Measurements from ENCODE around the gene LRP1.
A peak's percentile ranks its signal among the peaks of the same experiment; 100 is the strongest.

LRP1 gene

DNA sequence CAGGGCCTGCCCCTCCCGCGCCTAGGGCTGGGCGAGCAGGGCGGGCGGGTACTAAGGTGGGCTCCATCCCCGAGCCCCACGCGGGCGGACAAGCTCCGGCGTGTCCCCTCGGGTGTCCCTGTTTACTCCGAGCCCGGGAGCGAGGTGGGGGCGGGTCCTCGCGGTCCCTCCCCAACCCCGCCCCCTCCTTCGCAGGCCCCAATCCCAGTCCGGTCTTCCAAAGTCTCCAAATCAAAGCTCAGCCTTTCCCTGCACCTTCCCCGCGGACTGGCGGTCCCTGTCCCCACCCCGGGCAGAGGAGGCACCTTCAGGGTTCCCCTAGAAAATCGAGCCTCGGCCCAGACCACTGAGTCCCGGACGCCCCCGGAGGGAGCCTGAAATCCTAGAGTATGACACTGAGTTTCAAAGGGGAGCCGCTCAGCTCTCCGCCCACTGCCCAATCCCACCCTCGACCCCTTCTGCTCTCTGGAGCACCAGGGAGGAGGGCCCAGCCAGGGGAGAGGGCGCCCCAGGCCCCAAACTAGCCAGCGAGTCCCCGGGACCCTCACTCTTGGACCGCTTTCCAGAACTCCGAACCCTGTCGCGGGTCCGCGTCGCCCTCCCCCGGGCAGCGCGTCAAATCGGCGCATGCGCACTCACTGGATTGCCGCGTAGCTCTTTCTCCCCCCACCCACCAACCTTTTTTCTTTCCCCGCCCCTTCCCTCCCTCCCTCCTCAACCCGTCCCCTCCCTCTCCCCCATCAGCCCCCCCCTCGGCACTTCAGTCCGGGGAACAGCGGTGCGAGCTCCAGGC lies at the start of gene LRP1:
TSS of gene LRP1 (plus strand) at position 758 of the 793 bp plus-strand sequence. CDS start 482 bp downstream, outside the sequence.
- peak; percentile 83 for DNase-seq (ENCODE audit: low spot score)

DNA sequence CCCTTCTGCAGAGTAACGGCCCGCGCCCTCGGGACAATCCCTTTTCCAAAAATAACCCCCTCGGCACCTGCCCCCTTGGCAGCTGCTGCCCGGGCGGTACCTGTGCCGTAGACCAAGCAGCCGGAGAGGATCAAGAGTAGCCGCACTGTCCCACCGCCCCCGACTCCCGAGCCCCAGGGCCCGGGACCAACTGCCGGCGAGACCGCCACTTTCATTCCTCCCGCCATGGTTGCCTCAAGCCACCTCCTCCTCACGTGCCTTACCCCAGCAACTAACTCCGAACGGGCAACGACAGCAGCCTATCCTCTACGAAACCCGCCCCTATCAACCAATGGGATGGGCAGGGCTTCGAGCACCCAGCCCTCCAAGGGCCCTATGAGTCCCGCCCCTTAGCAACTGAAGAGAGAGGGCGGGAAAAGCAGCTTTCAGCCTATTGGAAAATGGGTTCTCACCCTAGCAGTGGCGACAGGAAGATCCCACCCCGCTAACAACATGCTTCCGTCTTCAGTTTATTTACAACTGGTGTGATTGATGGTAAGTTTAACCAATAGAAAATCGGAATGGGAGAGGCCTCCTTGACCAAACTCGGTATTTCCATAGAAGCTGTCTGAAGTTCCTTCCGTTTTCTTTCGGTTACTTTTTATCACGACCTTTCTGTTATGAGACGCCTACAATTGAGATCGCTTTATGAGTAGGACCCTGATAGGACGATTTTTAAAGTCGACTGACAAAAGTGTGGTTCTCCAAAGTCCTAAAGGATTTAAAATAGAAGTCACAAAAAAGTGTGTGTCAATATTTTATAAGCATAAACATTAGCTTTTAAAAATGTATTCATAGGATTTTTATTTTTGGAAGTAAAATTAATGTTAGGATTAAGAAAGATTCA lies 49.5 kb upstream of the LRP1 start, which contains the start of gene NEMP1:
TSS of gene NEMP1 (minus strand) at position 273 of the 886 bp plus-strand sequence. CDS start at position 227, 46 bp downstream.
- peak; percentile 100 for DNase-seq (ENCODE audit: low spot score)

DNA sequence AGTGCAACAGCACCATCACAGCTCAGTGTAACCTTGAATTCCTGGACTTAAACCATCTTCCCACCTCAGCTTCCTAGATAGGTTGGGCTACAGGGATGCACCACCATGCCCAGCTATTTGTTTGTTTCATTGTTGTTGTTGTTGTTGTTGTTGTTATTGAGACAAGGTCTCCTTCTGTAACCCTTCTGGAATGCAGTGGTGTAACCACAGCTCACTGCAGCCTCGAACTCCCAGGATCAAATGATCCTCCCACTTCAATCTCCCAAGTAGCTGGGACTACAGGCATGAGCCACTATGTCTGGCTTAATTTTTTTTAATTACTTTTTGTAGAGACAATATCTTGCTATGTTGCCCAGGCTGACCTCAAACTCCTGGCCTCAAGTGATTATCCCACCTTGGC lies 48.5 kb upstream of the LRP1 start:
- DNase-seq (ENCODE audit: low spot score), result no peak

DNA sequence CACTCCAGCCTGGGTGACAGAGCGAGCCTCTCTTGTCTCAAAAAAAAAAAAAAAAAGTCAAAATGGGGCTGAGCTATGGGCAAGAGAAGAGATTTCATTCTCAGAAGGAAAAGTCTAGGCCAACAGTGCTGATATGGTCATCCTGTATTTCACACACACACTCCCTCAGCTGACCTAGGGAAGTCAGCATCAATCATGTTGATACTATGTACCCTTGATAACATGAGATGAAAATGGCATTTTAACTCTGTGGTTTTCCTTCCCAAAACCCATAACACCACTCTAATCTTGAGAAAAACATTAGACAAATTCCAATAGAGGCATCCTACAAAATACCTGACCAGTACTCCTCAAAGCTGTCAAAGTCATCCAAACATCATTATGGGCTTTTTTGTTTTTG lies 47.4 kb upstream of the LRP1 start:
- no peak for DNase-seq (ENCODE audit: low spot score)

DNA sequence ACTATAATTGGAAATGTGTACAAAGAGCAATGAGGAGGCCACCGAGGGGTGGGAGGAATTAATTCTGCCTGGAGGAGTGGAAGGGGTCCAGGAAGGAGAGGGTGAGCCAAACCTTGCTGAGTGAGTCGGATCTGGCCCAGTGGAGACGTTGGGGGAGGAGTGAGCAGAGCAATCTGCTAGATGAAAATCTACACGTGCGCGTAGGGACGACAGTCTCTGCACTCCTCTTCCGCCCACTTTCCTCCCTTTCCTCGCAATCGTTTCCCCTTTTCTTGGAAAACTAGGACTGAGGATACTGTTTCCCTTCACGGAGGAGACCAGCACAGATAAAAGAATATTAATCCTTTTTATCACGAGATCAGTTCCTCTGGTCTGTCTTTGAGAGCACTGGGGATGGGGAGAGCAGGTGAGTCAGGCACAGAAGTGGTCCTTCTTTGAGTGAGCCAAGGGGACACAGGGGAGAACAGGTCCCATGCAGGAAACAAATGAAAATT lies 42.2 kb upstream of the LRP1 start:
- DNase-seq (ENCODE audit: low spot score), result no peak

DNA sequence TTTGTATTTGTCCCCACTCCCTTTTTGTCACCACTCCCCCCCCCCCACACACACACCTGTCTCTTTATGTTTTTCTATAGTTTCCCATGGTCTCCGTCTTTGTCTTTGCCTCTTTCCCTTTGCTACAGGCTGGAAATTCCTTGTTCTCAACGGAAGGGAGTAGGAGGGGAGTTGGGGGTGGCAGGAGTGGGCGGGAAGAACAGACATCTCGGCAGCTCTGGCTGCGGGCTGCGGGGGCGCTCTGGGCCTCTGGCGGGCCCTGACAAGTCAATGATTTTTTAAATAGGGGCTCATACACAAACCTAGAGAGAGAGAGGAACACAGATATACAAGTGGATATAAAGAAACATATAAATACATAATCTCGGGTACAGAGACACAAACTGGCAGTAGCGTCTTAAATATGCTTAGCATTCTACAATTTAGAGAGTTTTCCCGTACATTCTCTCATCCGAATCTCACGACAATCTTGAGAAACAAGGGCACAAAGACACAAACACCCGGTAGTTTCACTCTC lies 41.7 kb upstream of the LRP1 start:
- peak; percentile 58 for DNase-seq (ENCODE audit: low spot score)

DNA sequence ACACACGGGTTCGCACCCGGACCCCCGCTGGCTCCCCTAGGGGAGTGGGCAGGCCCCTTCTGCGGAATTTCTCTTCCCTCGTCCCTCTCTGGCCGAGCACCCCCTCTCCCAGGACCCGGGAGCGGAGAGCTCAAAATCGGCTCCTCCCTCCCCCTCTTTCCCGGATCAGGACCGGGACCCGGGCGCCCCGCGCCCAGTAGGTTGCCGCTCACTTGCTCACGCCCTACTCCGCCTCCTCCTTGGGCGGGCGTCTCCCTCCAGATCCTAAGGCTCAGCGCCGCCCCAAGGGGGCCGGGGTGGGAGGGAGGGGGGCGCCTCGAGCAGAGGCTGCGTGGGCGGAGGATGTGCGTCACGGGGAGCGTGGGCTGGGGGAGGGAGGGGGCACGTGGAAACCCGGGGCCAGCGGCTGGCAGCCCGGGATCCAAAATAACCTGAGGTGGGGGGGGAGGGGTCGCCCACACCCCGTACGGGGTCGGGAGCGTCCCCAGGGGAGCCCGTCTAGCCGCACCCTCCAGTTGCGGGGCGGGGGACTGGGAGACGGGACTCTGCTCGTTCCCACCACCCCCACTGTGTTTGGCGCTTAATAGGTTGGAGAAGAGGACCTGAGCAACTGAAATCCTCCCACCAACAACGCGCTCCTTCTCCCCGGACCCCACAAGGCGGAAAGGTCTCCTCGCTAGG lies 41.1 kb upstream of the LRP1 start:
- DNase-seq (ENCODE audit: low spot score), result peak; percentile 63

DNA sequence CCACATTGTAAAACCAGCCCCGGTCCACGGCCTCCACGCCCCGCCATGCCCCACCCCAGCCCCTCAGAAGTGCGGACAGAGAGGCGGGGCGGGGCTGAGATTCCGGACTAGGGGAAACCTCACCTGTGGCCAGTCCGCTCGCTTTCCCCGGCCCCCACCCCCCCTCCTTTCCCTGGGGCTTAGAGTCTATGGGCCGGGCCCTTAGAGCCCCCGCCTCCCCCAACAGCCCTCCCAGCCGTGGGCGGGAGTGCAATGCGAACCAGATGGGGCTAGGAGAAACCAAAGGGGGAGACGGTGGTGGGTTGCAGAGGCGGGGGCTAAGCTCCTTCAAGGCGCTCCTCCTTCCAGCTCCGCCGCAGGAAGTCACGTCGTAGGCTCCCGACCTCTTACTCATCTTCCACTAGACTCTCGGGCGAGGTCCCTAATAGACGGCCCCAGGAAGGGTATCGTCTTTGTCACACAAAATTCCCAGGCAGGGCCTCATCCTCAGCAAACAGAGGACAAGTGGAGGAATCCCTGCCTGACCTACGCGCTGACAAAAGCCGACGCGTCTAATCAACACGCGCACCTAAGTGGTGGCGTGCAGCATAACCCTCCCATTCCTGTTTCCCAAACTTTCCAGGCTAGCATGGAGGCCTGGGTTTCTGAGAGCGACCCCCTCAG lies 40.5 kb upstream of the LRP1 start:
- peak; percentile 54 for DNase-seq (ENCODE audit: low spot score)

DNA sequence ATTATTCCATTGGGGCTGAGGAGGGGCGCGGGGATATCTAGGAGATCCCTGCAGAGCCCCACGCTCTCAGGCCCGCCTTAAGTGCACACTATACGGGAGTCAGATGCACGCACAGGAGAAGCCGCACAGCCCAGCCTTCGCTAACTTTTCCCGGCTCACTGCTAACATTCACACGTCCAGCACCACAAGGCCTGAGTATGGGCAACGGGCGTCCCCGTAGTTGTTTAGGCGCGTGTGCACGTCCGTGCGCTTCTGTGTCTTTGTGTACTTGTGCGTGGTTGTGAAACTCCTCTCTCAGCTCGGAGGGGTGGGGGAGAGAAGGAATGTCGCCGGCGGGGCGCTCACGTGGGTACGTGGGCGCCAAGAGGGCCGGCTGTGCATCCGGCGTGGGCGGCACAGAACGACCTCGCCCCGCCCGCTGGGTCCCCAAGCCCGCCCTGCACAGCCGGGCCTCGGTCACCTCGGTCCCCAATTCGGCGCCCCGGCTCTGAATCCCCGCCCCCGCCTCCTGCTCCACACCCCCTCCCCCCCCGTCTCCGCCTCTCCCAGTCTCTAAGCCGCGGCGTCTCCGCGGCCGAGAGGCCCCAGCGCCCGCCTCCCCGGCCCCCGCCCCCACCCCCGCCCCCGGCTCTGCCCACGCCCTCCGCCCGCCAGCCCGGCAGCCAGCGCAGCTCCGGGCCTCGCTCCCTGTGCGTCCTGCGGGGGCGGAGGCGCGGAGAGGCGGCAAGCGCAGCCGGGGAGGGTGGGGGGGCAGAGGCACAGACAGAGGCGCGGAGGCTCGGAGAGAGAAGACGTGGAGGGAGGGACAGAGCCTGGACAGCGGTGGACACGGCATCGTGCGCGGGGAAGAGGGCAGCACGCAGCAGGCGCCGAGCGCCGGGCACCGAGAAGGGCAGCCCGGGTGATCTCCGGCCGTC lies 39.7 kb upstream of the LRP1 start, which contains the start of gene NAB2:
TSS of gene NAB2 (plus strand) at position 761 of the 917 bp plus-strand sequence. CDS start 158 bp downstream, outside the sequence.
- DNase-seq (ENCODE audit: low spot score), result peak; percentile 91

DNA sequence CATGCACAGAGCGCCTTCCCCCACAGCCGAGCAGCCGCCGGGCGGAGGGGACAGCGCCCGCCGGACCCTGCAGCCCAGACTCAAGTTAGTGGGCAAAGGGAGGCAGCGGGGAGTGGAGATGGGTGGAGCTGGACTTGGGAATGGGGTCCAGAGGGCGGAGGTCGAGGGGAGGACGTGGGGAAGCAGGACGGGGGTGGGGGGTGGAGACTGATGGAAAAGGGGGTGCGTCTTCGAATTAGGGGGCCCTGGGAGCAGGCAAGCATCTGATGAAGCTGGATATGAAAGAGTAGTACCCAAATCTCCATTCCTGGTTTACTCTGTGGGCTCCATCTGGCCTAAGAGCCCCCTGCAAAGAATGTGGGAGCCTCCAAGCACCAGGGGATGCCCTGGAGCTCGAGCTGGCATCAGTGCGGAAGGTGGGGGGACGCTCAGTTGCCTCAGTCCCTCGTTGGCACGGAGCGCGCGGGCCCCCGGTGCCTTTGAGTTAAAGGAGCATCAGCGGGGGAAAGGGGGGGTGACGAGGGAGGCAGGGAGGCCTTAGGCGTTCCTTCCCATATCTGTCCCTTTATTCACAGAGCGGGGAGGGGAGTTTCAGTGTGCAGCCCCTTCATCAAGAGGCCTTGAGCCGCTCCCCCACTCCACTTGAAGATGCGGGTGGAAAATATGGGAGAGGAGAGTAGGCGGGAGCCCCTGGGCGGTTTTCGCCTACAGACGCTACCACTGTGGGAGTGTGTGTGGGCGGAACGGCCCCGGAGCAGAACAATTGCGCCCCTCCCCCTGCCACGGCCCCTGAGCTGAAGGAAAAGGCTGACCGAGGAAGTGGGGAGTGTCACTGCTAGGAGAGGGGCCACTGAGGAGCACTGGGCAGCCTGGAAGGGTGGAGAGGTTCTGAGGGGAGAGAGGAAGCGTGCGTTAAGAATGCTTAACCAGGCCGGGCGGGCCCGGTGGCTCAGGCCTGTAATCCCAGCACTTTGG lies 38.7 kb upstream of the LRP1 start:
- DNase-seq (ENCODE audit: low spot score), result peak; percentile 60

DNA sequence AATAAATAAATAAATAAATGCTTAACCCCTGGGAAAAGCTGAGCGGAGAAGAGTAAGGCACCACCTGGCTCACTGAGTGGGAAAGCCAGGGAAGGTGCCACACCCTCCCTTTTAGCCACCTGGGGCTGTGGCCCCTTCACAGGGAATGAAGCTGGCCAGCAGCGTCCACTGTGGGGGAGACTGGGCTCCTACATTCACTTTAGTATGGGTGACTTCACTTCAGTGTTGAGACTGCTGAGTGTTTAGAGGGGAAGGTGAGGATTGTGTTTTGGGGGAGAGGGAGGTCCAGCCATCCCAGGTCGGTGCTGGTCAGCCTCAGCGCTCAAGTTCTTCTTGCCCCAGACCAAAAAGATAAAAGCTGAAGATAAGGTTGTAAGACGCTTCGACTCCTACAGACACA lies 37.8 kb upstream of the LRP1 start:
- no peak for DNase-seq (ENCODE audit: low spot score)

DNA sequence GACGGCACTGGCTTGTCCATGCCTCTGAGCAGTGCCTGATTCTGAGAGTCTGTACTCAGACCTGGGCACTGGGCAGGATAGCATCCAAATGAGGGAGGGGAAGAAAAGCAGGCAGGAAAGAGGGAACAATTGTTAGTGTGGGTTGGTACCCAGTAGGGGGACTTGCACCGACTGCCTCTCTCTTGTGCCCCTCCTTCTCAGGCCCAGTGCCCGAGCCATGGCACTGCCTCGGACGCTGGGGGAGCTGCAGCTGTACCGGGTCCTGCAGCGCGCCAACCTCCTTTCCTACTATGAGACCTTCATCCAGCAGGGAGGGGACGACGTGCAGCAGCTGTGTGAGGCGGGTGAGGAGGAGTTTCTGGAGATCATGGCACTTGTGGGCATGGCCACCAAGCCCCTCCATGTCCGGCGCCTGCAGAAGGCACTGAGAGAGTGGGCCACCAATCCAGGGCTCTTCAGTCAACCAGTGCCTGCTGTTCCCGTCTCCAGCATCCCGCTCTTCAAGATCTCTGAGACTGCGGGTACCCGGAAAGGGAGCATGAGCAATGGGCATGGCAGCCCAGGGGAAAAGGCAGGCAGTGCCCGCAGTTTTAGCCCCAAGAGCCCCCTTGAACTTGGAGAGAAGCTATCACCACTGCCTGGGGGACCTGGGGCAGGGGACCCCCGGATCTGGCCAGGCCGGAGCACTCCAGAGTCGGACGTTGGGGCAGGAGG lies 37.2 kb upstream of the LRP1 start:
- DNase-seq (ENCODE audit: low spot score), result peak; percentile 81

DNA sequence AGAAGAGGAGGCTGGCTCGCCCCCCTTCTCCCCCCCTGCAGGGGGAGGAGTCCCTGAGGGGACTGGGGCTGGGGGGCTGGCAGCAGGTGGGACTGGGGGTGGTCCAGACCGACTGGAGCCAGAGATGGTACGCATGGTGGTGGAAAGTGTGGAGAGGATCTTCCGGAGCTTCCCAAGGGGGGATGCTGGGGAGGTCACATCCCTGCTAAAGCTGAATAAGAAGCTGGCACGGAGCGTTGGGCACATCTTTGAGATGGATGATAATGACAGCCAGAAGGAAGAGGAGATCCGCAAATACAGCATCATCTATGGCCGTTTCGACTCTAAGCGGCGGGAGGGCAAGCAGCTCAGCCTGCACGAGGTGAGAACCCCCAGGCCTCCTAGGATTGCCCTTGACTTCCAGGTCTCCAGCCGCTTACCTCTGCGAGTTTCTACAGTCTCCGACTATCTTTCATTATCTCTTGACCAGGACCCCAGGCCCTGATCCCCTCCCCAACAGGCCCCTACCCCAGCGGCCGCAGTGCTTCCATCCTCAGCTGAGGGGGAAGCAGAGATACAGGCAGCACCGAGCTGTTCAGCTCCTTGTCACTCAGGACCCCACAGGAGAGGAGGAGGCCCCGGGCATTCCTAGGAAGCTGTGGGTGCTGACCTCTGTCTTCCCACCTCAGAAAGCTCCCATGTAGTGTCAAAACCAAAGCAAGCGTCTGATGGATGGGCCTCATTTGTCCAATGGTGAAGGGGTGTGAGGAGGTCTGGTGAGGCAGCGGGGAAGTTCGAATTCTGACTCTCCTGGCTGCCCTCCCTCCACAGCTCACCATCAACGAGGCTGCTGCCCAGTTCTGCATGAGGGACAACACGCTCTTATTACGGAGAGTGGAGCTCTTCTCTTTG lies 36.4 kb upstream of the LRP1 start:
- no peak for DNase-seq (ENCODE audit: low spot score)

DNA sequence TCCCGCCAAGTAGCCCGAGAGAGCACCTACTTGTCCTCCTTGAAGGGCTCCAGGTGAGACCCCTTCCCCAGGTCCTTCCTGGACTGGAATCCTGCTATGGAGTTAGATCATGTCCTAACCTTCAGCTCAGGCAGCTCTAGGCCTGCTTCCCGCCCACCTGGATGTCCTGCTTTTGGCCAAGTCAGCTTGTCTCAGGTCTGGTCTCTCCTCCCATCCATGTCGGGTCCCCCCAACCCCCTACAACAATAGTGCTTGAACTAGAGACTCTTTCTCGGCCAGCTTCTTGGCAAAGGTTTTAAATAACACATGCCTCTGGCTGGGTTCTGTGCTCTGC lies 35.8 kb upstream of the LRP1 start:
- DNase-seq (ENCODE audit: low spot score), result no peak

DNA sequence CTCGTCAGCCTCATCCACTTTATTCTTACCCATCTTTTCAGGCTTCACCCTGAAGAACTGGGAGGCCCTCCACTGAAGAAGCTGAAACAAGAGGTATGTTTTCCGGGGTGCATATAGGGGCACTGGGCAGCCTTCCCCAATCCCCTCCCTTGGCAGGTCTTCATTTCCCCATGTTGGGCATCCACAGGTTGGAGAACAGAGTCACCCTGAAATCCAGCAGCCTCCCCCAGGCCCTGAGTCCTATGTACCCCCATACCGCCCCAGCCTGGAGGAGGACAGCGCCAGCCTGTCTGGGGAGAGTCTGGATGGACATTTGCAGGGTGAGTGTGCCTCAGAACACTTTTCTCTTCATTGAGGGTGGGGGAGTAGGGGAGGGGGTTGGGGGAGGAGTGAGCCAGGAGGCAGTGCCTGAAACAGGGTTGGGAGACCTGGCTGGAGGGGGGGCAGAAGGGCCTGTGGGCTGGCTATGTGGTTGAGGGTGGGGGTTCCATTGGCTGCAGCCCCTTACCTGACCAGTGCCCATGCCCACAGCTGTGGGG lies 35.3 kb upstream of the LRP1 start:
- no peak for DNase-seq (ENCODE audit: low spot score)

DNA sequence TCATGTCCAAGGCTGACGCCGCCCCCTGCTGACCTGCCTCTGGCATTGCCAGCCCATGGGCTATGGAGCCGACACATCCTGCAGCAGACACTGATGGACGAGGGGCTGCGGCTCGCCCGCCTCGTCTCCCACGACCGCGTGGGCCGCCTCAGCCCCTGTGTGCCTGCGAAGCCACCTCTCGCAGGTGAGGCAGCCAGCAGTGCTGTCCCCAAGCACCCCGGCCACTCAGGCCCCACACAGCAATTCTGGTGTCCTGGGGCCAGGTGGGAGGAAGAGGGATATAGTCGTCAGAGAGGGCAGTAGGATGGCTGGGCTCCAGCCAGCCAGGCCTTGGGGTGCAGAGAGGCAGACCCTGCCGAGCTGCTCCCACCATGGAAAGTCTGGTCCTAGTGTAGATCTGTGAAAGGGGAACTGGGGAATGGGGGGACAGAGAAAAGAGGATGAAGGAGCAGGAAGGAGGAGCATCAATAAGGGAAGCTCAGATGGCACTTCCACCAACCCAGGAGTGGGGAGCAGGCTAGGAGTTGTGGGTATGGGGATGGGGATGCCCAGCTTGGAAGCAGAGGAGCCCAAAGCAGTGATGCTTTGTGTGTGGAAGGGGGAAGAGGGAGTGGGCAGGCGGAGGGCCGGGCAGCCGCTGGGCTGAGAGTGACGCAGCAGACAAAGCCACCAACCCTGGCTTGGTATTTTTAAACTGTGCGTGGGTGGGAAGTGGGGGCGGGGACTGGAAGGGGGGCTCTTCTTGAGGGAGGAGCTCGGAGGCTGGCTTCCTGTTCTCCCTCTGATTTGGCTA lies 34.7 kb upstream of the LRP1 start:
- DNase-seq (ENCODE audit: low spot score), result no peak

All from globus pallidus (tissue), 1 donor.